GM18951 (cell line): Measurements from ENCODE around the gene GJB5.

Experiments
- POLR2A ChIP-seq: IDR thresholded peaks from 4 replicates; pipeline ENCODE4 v1.6.1; 2011; ENCODE audit warnings: mild to moderate bottlenecking; ENCODE audit not compliant: insufficient read length, insufficient read depth; ENCODE audit errors: extremely low read depth
- in situ Hi-C: fragments of 300-500 bp; cut with MboI; formaldehyde crosslinking; loops from one replicate; pipeline ENCODE4 v1.12.0; 2022; ENCODE audit warnings: low sequenced_read_pairs, mixed read lengths, inconsistent platforms; ENCODE audit not compliant: unreplicated experiment

The GJB5 gene

DNA sequence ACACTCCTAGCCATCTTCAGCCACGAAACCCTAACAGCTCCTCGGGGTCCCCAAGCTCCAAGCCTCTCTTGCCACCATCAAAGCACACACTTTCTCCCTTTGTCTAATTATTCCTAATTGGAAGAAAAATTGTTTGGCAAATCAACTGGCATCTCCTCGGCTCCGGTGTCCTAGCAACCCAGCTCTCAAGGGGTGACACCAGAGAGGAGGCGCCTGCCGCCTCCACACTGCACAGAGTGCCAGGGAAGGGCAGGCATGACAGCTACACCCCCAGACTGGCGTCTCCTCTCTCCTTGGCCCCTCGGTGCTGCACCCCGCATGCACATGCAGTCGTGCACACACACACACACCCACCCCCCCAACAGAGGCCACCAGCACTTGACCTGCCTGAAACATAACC, 18.2 kb upstream of the GJB5 start:
- in situ Hi-C loops = loop anchor here (25.0 kb wide), 1 partner anchor 1099 kb away; no protein-coding TSS in a partner anchor
- no peak for TF ChIP-seq POLR2A

DNA sequence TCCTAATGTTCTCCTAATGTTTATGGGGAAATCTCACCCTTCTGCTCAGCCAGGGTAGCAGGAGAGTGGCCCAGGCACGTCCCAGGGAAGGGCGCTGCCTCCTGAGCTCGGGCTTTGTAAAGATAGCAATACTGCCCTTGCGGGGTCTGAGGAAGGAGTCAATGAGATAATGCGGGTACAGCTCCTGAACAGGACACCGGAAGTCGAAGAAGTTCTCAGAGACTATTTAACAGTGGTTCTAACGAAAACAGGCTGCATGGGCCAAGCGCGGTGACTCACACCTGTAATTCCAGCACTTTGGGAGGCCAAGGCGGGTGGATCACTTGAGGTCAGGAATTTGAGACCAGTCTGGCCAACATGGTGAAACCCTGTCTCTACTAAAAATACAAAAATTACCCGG, 17.6 kb upstream of the GJB5 start:
- in situ Hi-C loops = loop anchor here (25.0 kb wide), 1 partner anchor 1100 kb away; no protein-coding TSS in a partner anchor

DNA sequence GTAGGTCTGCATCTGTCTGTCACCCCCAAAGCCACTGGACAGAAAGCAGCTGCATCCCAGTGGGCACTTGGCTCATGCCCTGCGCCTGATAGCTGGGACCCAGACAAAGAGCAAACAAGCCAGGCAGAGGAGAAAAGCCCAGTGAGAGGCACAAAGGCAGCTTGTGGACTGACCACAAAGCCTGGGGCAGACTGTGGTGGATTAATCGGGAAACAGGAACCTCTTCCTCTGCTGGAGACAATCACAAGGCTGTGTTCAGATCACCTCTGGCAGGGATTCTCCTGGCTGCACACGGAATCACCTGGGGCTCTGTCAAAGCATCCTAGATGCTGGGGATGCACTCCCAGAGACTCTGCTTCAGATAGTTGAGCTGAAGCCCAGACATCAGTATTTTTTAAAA, 15.2 kb upstream of the GJB5 start:
- in situ Hi-C loops = loop anchor here (25.0 kb wide), 1 partner anchor 1102 kb away; no protein-coding TSS in a partner anchor
- TF ChIP-seq POLR2A = no peak

DNA sequence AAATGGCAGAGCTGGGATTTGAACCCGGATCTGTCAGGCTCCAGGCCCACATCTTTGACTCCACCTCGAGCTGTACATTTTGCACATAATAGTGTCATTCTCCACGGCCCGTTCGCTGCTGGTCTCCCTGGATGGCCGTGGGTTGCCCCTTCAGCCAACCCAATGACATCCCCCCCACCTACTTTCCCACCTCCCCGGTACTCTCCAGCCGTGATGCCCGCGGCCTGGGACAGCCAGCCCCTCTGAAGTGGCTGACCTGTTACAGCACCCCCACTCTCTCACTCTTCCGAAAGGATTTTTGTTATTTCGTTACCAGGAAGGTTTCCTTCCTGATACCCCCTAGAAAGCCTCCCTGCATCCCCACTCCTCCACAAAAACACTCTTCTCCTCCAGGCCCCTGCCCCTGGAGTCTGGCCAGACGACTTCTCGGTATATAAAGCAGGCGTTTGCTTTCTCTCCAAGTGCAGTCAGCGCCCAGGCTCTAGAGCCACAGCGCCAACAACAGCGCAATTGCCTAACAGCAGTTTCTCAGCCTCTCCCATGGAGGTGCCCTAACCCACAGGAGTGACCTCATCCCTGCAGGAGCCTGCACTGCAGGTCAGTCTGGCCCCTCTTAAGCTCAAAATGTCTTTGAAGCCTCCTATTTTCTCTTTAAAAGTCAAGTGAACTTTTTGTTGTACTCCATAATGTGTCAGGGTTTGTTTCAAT, 14.5 kb upstream of the GJB5 start:
- in situ Hi-C loops = loop anchor here (25.0 kb wide), 1 partner anchor 1103 kb away; no protein-coding TSS in a partner anchor
- no peak for TF ChIP-seq POLR2A

DNA sequence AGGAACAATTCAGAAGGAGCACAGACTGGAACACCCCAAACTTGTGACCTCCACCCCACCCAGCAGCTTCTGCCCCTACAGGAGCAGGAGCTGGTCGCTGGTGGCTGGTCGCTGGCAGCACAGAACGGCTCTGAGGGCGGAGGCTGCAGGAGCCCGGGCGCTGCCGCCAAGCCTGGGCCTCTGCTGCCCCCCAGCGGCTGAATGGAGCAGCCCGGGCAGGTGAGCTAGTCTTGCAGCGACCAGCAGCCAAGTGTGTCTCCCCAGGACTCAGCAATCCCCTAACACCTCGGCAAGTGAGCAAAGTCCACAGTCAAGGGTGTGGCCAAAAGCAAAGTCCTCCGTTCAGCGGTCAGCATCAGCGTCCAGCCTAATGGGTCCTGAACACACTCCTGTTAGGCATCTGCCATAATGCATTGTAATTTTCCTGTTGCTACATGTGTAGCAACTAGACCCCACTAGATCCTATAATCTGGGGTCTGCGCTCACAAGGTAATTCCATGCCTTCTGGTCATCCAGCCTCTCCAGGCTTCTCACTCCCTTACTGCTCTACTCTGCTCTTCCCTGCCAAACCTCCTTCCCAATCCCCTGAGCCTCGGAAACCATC, 12.1 kb upstream of the GJB5 start:
- in situ Hi-C loops = loop anchor here (25.0 kb wide), 1 partner anchor 1105 kb away; no protein-coding TSS in a partner anchor
- TF ChIP-seq POLR2A = no peak

DNA sequence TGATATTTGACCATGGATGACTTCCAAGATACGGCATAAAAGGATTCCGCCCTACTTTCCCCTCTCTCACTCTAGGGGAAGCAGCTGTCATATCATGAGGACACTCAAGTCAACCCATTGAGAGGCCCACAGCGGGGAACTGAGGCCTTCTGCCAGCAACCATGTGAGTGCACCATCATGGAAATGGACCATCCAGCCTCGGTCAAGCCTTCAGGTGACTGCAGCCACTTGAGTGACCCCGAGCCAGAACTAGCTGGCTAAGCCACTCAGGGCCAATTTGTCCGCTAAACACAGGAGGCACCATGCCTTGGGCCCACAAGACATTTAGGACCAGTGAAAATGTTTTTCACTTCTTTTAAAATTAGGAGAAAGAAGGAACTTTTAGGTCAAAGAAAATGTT, 11.1 kb upstream of the GJB5 start:
- in situ Hi-C loops = loop anchor here (25.0 kb wide), 1 partner anchor 1106 kb away; no protein-coding TSS in a partner anchor
- no peak for TF ChIP-seq POLR2A

DNA sequence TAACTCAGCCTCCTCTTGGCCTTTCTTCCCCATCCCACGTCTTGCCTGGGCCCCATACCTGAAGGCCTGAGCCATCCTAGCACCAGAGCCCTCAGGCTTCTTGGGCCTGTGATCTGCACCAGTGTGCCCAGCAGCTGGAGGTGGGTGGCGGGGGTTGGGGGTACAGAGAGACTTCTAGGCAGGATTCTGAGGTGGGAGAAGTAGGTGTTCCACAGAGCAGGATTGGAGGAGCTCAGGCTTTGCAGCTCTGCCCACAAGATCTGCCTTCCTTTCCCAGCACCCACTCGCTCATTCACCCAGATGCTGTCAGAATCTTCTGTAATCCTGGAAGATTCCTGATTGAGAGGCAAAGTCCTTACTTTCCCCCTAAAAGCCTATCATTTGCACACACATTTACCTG, 10.0 kb upstream of the GJB5 start:
- in situ Hi-C loops = loop anchor here (25.0 kb wide), 1 partner anchor 1108 kb away; no protein-coding TSS in a partner anchor
- no peak for TF ChIP-seq POLR2A

DNA sequence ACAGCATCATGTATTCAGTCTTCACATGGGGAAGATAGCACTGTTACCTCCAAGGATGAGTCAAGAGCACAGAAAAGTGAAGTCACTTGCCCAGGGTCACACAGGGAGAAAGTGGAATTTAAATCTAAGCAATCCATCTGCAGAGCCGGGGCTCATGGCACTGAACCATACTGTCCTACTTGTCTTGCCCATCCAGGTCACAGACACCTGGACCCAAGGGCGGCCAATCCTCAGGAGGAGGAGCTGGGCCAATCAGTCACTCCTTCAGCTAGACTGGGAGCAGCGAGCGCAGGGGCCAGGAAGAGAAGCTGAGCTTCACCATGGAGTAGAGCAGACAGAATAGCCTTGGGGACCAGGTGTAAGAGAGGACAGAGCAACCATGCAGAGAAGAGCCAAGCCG, 9.2 kb upstream of the GJB5 start:
- TF ChIP-seq POLR2A = no peak
- in situ Hi-C loops = loop anchor here (25.0 kb wide), 1 partner anchor 1108 kb away; no protein-coding TSS in a partner anchor

DNA sequence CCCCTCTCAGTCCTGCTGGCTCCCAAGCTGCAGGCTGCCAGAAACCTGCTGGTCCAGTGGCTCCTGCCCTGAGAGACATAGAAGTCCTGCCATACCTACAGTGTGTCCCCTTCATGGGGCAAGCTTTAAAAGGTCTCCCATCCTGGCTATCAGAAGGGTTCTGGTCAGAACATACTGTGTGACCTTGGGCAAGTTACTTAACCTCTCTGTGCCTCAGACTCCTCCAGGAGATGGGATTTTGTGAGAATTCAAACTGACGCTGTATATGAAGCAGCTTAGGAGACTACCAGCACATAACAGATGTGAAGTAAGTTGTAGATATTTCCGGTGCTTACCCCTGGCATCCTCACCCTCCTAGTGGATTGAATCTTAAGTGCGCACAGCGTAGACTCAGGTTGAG, 8.7 kb upstream of the GJB5 start:
- no peak for TF ChIP-seq POLR2A
- in situ Hi-C loops = loop anchor here (25.0 kb wide), 1 partner anchor 1109 kb away; no protein-coding TSS in a partner anchor

DNA sequence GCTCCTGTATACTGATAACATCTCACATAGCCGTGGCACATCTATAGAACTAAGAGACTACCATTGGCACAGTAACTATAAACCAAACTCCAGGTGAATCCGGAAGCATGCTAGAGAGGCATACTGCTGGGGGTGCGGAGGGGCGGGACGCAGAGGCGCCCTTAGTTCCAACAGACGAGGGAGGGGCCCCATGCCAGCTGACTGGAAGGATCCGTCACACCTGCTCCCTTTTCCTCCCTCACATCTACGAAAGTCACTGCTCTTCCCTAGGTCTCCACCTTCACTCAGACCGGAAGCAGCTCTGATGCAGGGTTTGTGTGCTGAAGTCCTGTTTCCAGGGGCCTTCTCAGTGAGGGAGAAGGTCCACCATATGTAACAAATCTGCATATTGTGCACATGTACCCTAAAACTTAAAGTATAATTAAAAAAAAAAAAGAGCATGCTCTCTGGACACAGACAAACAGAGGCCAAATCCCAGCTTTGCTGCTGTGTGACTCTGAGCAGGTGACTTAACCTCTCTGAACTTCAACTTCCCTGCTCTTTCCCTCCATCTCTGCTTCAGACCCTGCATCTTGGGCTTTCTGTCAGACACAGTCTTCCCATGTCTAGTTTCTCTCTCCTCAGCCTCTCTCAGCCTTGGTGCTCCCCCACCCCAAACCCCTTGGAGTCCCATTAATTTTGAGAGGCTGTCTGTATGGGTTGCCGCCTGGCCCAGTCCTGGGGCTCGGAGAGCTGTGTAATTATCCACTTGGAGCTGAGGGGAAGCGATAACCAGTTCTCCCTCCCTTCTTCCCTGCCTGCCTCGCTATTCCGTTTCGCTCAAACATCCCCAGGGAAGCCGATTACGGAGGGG, 7.8 kb upstream of the GJB5 start:
- no peak for TF ChIP-seq POLR2A
- in situ Hi-C loops = loop anchor here (25.0 kb wide), 1 partner anchor 1110 kb away; no protein-coding TSS in a partner anchor

DNA sequence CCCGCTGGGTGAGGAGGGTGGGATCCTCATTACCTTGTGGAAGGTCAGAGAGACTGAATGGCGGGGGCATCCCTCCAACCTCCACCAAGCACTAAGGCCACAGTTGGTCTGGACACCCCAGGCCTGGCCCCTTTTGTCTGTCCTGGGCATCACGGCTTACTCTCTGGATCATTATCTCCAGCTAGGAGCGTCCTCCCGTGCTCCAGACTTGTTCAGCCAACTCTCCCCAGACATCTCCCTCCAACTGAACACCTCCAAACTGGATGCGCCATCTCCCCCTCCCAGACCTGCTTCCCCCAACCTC, 7.3 kb upstream of the GJB5 start:
- no peak for TF ChIP-seq POLR2A
- in situ Hi-C loops = loop anchor here (25.0 kb wide), 1 partner anchor 1110 kb away; no protein-coding TSS in a partner anchor

DNA sequence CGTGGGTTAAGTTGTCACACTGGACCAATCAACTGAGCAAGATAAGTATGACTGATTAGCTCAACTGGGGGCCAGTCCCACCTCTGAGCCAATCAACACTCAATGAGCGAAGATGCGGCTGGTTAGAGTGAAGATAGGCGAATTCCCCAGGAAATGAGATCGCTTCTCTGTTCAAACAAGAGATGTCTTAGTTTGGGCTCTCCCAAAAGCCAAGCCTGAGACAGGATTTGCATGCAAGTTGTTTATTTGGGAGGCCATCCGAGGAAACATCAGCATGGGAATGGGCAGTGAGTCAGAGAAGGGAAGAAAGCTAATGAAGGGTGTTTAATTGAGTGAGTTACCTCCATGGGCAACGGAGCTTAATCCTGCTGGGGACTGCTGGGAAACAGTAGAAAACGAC, 4.9 kb upstream of the GJB5 start:
- in situ Hi-C loops = loop anchor here (25.0 kb wide), 1 partner anchor 1113 kb away; no protein-coding TSS in a partner anchor

DNA sequence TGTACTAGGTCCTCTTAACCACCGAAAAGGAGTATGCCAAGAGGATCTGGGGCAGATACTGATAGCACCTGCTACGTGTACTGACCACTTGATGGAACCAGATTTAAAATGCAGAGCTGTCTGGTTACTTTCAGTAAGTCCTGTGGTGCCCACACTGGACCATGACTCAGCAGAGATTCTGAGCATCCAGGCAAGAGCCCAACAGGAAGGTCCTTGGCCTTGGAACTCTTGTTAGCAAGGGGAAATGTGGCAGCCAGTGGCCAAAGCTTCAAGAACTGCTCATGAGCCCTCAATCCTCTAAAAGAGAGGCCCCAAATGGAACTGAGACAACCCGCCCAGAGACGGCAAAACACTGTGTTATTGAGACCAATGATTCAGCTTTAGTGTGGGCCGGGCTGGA, 4.2 kb upstream of the GJB5 start:
- TF ChIP-seq POLR2A = no peak
- in situ Hi-C loops = no loop called here

More for the DNA sequence above, 4.9 kb upstream of the GJB5 start:
- TF ChIP-seq POLR2A = no peak
